GM12872 (cell line): ENCODE results near the gene AKIRIN2.

Source experiments
- TF ChIP-seq, protein P1 (sequence below): IDR thresholded peaks from 3 replicates; pipeline ENCODE4 v1.5.1; 2011; ENCODE audit warnings: low read depth, mild to moderate bottlenecking, low read length, moderate library complexity; ENCODE audit not compliant: insufficient read depth

Gene AKIRIN2

GRCh38 chr6:87714093-87714842 lies 12.2 kb upstream of the AKIRIN2 start:
- TF ChIP-seq, protein P1, sequence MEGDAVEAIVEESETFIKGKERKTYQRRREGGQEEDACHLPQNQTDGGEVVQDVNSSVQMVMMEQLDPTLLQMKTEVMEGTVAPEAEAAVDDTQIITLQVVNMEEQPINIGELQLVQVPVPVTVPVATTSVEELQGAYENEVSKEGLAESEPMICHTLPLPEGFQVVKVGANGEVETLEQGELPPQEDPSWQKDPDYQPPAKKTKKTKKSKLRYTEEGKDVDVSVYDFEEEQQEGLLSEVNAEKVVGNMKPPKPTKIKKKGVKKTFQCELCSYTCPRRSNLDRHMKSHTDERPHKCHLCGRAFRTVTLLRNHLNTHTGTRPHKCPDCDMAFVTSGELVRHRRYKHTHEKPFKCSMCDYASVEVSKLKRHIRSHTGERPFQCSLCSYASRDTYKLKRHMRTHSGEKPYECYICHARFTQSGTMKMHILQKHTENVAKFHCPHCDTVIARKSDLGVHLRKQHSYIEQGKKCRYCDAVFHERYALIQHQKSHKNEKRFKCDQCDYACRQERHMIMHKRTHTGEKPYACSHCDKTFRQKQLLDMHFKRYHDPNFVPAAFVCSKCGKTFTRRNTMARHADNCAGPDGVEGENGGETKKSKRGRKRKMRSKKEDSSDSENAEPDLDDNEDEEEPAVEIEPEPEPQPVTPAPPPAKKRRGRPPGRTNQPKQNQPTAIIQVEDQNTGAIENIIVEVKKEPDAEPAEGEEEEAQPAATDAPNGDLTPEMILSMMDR: no peak

- TF ChIP-seq, protein P1: no peak
Measured at GRCh38 chr6:87710090-87710489, 8.1 kb upstream of the AKIRIN2 start.

DNA sequence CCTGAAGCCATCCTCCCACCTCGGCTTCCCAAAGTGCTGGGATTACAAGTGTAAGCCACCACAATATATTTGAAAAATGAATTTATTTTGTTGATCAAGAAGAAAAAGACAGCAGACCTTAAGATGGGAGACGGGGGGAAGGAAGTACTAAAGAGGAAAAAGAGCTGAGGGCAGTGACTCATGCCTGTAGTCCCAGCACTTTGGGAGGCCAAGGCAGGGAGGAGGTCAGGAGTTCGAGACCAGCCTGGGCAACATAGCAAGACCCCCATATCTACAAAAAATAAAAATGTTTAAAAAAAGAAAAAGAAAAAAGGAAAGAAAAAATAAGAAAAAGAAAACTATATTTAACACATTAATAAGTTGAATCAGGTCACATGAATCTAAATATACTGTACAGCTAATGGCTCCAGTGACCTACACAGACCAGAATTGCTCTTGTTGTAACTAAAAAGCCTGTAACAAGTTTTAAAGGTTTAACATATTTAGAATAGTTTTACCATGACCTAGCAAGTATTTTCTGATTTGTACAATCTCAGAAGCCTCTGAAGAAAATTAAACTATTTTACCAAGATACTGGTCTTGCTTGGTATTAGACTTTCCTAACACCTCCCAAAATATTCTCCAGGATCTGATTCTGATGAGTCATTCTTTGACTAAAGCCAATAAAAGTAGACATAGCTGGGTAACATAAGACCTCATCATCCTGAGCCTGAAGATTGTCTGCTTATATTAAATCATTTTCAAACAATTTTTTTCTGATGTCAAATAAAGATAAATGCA lies 4.3 kb upstream of the AKIRIN2 start:
- TF ChIP-seq, protein P1: no peak

GRCh38 chr6:87705070-87705691 lies 3.1 kb upstream of the AKIRIN2 start:
- TF ChIP-seq, protein P1: no peak

DNA sequence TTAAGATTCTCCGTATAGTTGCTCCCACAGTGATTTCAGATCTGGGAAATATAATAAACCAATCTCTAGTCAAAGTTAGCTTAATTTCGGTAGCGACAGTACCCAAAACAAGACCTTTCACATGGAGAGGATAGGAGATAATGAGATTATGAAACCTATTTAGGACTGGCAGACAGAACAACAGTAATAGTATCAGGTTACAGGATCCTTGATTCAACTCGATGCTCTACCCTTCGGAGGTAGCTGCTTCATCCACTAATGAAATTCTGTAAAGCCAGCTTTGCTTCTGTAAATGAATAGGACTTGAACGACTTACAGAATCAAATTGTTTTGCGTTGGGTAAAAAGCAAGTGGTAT lies 534 bp upstream of the AKIRIN2 start:
- TF ChIP-seq, protein P1: no peak

DNA sequence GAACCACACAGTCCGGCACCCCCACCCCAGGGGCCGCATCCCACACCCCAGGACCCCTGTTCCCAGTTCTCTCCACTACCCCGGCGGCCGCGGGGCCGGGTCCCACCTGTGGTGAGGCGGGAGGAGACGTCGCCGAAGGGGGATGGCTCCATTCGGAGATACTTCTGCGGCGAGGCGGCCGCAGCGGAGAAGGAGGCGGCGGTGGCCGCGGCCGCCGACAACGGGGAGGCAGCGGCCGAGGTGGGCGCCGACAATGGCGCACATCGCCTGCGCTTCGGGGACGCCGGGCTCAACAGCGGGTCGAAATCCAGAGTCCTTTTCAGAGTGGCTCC lies 723 bp downstream of the AKIRIN2 start:
- TF ChIP-seq, protein P1: no peak
